Stimulated activated CD8-positive, alpha-beta memory T cell treated with anti-CD3 and anti-CD28 coated beads, Interleukin-7, amount 100 ng/mL, for 1 hour (primary cell): Measurements from ENCODE around the gene TMSB15A.
A peak's percentile ranks its signal among the peaks of the same experiment; 100 is the strongest.
"Not testable (repeated sequence)": the region's sequence is repeated elsewhere in the genome, so short reads cannot be mapped to it uniquely, and the experiment has no call there.

ENCODE experiments used
- DNase-seq, 2 donors: peaks; one replicate each; pipeline ENCODE4 v3.0.0-alpha.2; 2020; ENCODE audit warnings: low read depth in 2 of 2

Gene TMSB15A

GRCh38 chrX:102515975-102516941 is at the start of gene TMSB15A:
TMSB15A (minus strand) TSS chrX:102516739.
- peak in 1 of 2 donors; percentile 12 for DNase-seq

- DNase-seq = no peak
Measured at GRCh38 chrX:102560423-102561068, 44.0 kb upstream of the TMSB15A start.

GRCh38 chrX:102558607-102559006 is 42.1 kb upstream of the TMSB15A start:
- no peak for DNase-seq

DNA sequence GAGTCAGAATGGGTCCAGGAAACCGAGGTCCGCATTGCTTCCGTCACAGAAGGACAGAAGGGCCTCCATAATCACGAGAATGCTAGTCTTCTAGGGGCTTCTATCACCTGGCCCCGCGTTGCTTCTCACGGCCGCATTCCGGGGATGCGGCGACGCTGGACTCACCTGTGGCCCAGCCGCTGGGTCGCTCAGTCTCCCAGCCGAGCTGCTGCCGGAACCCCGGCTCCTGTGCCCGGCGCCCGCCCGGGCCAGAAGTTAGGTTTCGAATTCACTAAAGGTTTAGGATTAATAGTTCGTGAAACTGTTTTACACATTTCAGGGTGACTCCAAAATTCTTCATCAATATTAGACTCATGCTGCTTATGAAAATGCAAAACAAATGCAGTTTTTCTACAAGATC is 31.7 kb upstream of the TMSB15A start:
- DNase-seq = no peak

DNA sequence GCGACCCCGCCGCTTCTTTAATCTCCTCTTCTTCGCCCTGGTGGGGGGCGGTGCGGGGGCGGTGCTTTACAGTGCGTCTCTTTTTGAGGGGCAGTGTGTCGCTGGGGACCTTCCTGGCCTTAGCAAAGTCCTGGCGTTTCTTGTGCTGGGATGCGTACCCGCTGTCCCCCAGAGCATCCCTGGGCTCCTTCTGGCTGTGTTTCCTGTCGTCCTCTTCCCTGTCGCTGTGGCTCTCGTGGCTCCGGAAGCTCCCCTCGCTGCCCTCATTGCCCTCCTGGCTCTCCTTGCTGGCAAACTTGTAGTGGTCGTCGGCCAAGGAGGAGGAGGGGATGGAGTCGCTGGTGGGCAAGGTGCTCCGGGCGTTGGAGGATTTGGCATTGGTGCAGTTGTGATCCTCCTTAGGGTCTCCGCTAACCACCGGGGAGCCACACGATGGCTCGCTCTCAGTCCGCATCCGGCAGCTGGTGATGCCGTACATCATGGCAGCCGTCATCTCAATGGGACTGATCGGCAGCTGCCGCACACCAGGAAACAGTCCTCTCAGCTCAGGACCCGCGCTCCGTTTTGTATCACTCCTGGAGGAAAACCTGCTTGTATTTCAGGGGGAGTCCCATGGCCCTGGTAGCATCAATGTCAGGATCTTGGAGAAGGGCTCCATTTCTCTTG is 30.4 kb upstream of the TMSB15A start:
- no peak for DNase-seq

- DNase-seq = not testable (repeated sequence)
Measured at GRCh38 chrX:102546175-102546574, 29.6 kb upstream of the TMSB15A start.

GRCh38 chrX:102535958-102536357 is 19.4 kb upstream of the TMSB15A start:
- DNase-seq = no peak

DNA sequence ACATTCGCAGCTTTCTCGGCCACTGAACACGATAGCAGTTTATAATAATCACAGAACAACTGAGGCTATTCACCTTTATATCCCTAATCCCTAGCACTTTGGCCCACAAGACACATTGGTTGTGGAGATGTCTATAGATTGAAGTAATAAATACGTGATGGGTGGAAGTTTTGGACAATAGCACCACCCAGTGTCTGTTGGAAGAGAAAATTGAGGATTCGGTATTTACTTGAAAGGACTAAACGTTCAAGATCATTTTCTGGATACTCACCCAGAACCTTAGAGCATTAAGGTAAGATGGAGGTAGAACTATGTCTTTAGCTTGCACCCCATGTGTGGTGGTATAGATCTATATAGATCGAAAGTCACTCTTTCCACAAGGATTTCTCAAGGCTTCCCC is 787 bp upstream of the TMSB15A start:
- DNase-seq = no peak

- DNase-seq = no peak
Measured at GRCh38 chrX:102514536-102514935, 2.0 kb downstream of the TMSB15A start.

DNA sequence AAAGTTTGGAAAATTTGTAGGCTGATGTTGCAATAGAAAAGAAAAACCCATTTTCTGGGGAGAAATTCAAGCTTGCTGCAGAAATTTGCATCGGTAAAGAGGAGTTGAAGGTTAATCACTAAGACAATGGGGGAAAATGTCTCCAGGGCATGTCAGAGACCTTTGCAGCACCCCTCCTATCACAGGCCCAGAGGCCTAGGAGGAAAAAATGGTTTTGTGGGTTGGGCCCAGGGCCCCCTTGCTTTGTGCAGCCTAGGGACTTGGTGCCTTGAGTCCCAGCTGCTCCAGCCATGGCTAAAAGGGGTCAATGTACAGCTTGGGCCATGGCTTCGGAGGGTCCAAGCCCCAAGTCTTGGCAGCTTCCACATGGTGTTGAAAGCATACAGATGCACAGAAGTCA is 17.8 kb downstream of the TMSB15A start:
- DNase-seq = no peak

DNA sequence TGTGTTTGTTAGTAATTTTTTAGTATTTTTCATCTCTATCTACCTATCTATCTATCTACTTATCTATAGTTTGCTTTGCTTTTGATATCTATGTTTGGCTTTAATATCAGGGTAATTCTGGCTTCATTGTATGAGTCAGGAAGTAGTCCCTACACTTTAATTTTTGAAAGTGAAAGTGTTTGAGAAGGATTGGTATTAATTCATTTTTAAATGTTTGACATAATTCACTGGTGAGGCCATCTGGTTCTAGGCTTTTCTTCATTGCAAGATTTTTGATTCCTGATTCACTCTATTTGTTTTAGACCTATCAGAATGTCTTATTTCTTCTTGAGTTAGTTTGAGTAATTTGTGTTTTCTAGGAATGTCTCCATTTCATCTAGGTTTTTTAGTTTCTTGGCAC is 24.8 kb downstream of the TMSB15A start:
- no peak for DNase-seq

DNA sequence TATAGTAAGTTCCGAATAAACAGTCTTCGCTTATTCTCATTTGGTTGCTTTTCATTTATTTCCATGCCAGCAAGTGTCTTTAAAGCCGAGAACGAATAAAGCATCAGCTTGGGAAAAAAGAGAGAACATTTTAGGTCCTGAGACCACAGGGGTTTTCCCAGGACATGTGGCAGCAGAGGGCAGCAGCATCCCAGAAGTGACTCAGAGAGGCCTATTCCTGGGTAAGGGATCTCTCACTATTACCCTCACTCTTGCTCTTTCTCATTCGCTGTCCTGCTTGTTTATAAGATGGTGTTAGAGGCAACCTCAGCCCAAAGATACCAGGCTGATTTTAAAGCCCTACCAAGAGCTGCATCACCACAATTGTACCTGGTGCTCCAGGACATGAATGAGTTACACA is 37.8 kb downstream of the TMSB15A start:
- DNase-seq = not testable (repeated sequence)

DNA sequence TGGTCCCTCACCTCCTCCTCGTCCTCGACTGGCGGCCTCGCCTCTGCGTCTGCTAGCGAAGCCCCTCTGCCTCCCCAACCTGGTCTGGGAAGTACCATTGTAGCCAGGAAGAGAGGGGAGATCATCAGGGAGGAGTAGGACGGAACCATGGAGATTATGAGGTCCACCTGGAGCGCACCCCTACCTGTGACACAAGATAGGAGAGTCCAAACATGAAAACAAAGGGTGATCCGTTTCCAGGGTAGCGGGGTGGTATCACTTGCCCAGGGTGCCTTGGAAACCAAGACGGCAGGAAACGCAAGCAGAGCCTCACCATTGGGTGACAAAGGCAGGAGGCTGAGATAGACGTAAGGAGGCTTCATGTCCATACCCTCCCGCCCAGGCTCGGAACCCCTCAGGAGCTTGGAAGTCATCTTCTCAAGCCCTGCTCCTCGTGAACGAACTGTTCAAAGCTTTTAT is 44.7 kb downstream of the TMSB15A start, which contains the start of gene TCP11X2:
TSS of gene TCP11X2 (minus strand) at position 51 of the 459 bp plus-strand sequence.
- DNase-seq = not testable (repeated sequence)

GRCh38 chrX:102470215-102470614 is 46.3 kb downstream of the TMSB15A start:
- not testable (repeated sequence) for DNase-seq
